H1 (cell line): ENCODE data around the gene PRUNE1. TPM values are rescaled to one million over a fixed set of nuclear protein-coding genes. Genes with fewer than 3 reads are reported as not detected.

Source experiments
- BACH1 ChIP-seq: IDR thresholded peaks from 2 replicates; pipeline ENCODE4 v1.6.1; 2012; ENCODE audit warnings: low read length, improper control_type of control experiment
- CBX5 ChIP-seq: fragments of 300-800, 300-1000 bp; sonication (generic); IDR thresholded peaks from 2 replicates; pipeline ENCODE4 v1.7.1; 2016; ENCODE audit warnings: antibody characterized with exemption, low read length, low read depth
- CBX8 ChIP-seq: fragments of 300-800, 300-1000 bp; sonication (generic); IDR thresholded peaks from 2 replicates; pipeline ENCODE4 v1.7.1; 2016; ENCODE audit warnings: low read depth, low read length, borderline replicate concordance
- CEBPB ChIP-seq: IDR thresholded peaks from 2 replicates; pipeline ENCODE4 v1.6.1; 2012; ENCODE audit warnings: low read depth, low read length
- CHD1 ChIP-seq: IDR thresholded peaks from 2 replicates; pipeline ENCODE4 v1.6.1; 2012; ENCODE audit warnings: low read depth, low read length, improper control_type of control experiment
- CREB1 ChIP-seq: IDR thresholded peaks from 2 replicates; pipeline ENCODE4 v1.6.1; 2012; ENCODE audit warnings: inconsistent platforms
- CTBP2 ChIP-seq: IDR thresholded peaks from 2 replicates; pipeline ENCODE4 v1.7.0; 2011; ENCODE audit warnings: borderline replicate concordance, mild to moderate bottlenecking, moderate library complexity, mixed read lengths, low read length; ENCODE audit not compliant: insufficient read depth, insufficient read length
- EGR1 ChIP-seq: IDR thresholded peaks from 2 replicates; pipeline ENCODE4 v1.6.1; 2011; ENCODE audit warnings: low read depth, low read length, borderline replicate concordance
- EP300 ChIP-seq, 2 experiments: IDR thresholded peaks; 1 replicate in 1 of 2; 2 replicates in 1 of 2; pipeline ENCODE4 v1.6.1; 2011 to 2012; ENCODE audit warnings: low read depth in 2 of 2, low read length in 2 of 2, mild to moderate bottlenecking in 2 of 2, borderline replicate concordance in 1 of 2, inconsistent platforms in 1 of 2, moderate library complexity in 1 of 2
- EZH2 ChIP-seq: fragments of 200-600 bp; sonication (generic); IDR thresholded peaks from 2 replicates; pipeline ENCODE4 v1.7.1; 2012; ENCODE audit warnings: low read depth, mild to moderate bottlenecking, moderate library complexity, low read length, inconsistent platforms; ENCODE audit not compliant: severe bottlenecking
- FOSL1 ChIP-seq: IDR thresholded peaks from 2 replicates; pipeline ENCODE4 v1.6.1; 2011; ENCODE audit warnings: mild to moderate bottlenecking, low read depth, low read length, moderate library complexity; ENCODE audit not compliant: insufficient read depth
- GTF2F1 ChIP-seq: IDR thresholded peaks from 2 replicates; pipeline ENCODE4 v1.6.1; 2012; ENCODE audit warnings: low read depth, low read length, improper control_type of control experiment, borderline replicate concordance
- HDAC2 ChIP-seq, 2 experiments: fragments of 300-600 bp in 1 of 2; sonication (generic) in 1 of 2; IDR thresholded peaks; 2 replicates each; pipeline ENCODE4 v1.6.1; 2011 to 2012; ENCODE audit warnings: low read depth in 2 of 2, low read length in 2 of 2, mild to moderate bottlenecking in 2 of 2, moderate library complexity in 2 of 2, borderline replicate concordance in 1 of 2, inconsistent platforms in 1 of 2
- JUND ChIP-seq: IDR thresholded peaks from 2 replicates; pipeline ENCODE4 v1.6.1; 2011; ENCODE audit warnings: mild to moderate bottlenecking, improper control_type of control experiment, low read length
- KDM4A ChIP-seq: IDR thresholded peaks from one replicate; pipeline ENCODE4 v1.7.1; 2012; ENCODE audit warnings: low read depth, mild to moderate bottlenecking, moderate library complexity, low read length, inconsistent platforms; ENCODE audit not compliant: severe bottlenecking
- MAFK ChIP-seq: IDR thresholded peaks from 2 replicates; pipeline ENCODE4 v1.6.1; 2012; ENCODE audit warnings: low read depth, mild to moderate bottlenecking, improper control_type of control experiment, low read length
- MAX ChIP-seq: IDR thresholded peaks from 2 replicates; pipeline ENCODE4 v1.6.1; 2012; ENCODE audit warnings: inconsistent platforms
- PHF8 ChIP-seq: fragments of 200-600 bp; sonication (generic); conservative IDR thresholded peaks from 2 replicates; pipeline ENCODE4 v1.7.1; 2012; ENCODE audit warnings: low read depth, mild to moderate bottlenecking, inconsistent platforms, low read length, moderate library complexity
- SIRT6 ChIP-seq: IDR thresholded peaks from one replicate; pipeline ENCODE4 v1.7.1; 2012; ENCODE audit warnings: low read length, inconsistent platforms
- SRF ChIP-seq: IDR thresholded peaks from 2 replicates; pipeline ENCODE4 v1.6.1; 2011; ENCODE audit warnings: mild to moderate bottlenecking, low read depth, low read length, moderate library complexity
- SUZ12 ChIP-seq: fragments of 200-600 bp; sonication (generic); IDR thresholded peaks from 2 replicates; pipeline ENCODE4 v1.6.1; 2012; ENCODE audit warnings: mild to moderate bottlenecking, inconsistent platforms, low read length, moderate library complexity, mixed read lengths
- TBP ChIP-seq: IDR thresholded peaks from 2 replicates; pipeline ENCODE4 v1.6.1; 2011; ENCODE audit warnings: low read depth, low read length, improper control_type of control experiment
- YY1 ChIP-seq: IDR thresholded peaks from 2 replicates; pipeline ENCODE4 v1.6.1; 2011; ENCODE audit warnings: low read depth, mild to moderate bottlenecking, low read length
- polyA plus RNA-seq, 7 experiments: library from polyadenylated mRNA; depleted of rRNA in 3 of 7; stranded (reverse) in 5 of 7; unstranded in 2 of 7; fragments of >200 nt in 5 of 7; fragments of 200-250 nt in 2 of 7; gene quantifications; 1 replicate in 5 of 7; 2 replicates in 1 of 7; 4 replicates in 1 of 7; pipeline versions ENCODE4 v1.2.1 to v1.2.3, GENCODE V29; 2011 to 2013; ENCODE audit warnings: missing spikeins in 2 of 7, mixed read lengths in 2 of 7
- total RNA-seq: library from RNA; stranded (reverse); fragmentation: NEBNext Ultra II Directional; extraction: Animal tissue kit (Norgen Biotek cat#: 25700); gene quantifications from 2 replicates; pipeline ENCODE4 v1.2.1, GENCODE V29; 2021
- TF ChIP-seq, protein P1 (sequence below): IDR thresholded peaks from 2 replicates; pipeline ENCODE4 v1.6.1; 2011; ENCODE audit warnings: low read length, improper control_type of control experiment

Gene PRUNE1
- total and polyA plus RNA-seq, 2 of the 8 experiments (the other 6 are each of a cell fraction or from before 2014, with no cell fraction given) = 32.8 to 54.2 TPM

DNA sequence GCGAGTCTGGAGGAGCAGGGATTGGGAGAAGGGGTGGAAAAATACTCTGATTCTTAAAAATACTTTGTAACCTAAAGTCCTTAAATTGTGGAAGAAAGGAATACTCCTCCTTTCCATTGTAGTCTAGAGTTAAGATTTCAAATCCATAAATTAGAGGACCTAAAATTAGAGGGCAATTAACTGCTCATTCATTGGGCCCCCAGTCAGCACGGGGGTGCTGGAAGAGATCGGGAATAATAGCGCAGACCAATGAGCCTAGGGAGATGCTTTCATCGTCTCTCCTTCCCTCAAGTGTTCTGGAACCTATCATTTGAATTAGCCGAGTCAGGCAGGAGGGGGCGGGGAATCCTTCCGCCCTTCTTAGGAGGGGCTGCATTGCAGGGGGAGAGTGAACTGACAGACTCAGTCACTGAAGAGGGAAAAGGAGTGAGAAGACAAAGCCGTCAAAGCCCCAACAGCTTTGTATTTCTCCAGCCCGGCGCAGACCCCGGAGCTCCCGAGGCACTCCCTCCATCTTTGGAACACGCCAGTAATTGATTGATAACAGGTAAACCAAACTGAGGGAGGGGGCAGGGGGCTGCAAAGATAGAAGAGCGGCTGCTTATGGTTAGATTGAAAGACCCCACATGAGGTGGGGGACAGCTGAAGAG is 51.9 kb downstream of the PRUNE1 start, which contains the start of gene MLLT11 (continued):
- TF ChIP-seq MAX = 0 out of 2 replicates have a peak, but pooled peaks have one; percentile 11
- no peak for TF ChIP-seq CBX5
- TF ChIP-seq SIRT6 = no peak
- no peak for TF ChIP-seq SUZ12
- no peak for TF ChIP-seq KDM4A
- no peak for TF ChIP-seq EGR1
- no peak for TF ChIP-seq GTF2F1
- peak; percentile 74; the same call in 1 of the 2 replicates for TF ChIP-seq MAFK
- peak in 1 of 2 experiments; percentile 37; a peak in 1 of 4 replicates for TF ChIP-seq HDAC2 (IDR thresholded peaks at IDR 0.05; ENCODE audit: borderline replicate concordance in 1 of 2, low read depth in 2 of 2, low read length in 2 of 2)
- TF ChIP-seq CHD1 = no peak
- no peak for TF ChIP-seq TBP
- TF ChIP-seq CBX8 = no peak
- TF ChIP-seq SRF = no peak
- TF ChIP-seq JUND = no peak
- peak in 1 of 2 experiments; percentile 26; a peak in 1 of 3 replicates for TF ChIP-seq EP300 (IDR thresholded peaks at IDR 0.05; ENCODE audit: borderline replicate concordance in 1 of 2, low read depth in 2 of 2, low read length in 2 of 2)
- no peak for TF ChIP-seq FOSL1
- peak; percentile 31; the same call in 1 of the 2 replicates for TF ChIP-seq CREB1
- peak; percentile 89 for TF ChIP-seq BACH1
- TF ChIP-seq CEBPB = no peak
- TF ChIP-seq CTBP2 = peak; percentile 92
- TF ChIP-seq, protein P1, sequence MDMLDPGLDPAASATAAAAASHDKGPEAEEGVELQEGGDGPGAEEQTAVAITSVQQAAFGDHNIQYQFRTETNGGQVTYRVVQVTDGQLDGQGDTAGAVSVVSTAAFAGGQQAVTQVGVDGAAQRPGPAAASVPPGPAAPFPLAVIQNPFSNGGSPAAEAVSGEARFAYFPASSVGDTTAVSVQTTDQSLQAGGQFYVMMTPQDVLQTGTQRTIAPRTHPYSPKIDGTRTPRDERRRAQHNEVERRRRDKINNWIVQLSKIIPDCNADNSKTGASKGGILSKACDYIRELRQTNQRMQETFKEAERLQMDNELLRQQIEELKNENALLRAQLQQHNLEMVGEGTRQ = no peak
- no peak for TF ChIP-seq PHF8
- TF ChIP-seq EZH2 = no peak
- no peak for TF ChIP-seq YY1
